Smooth muscle cell (in vitro differentiated cells): ENCODE data around the gene TXNDC2. TPM values are rescaled to one million over a fixed set of nuclear protein-coding genes. Genes with fewer than 3 reads are reported as not detected.

Experiments
- DNase-seq: peaks from one replicate; lab custom pipeline; 2025; ENCODE audit not compliant: unreplicated experiment; lab: John Stamatoyannopoulos, UW
- H2AFZ ChIP-seq: fragments of 200-600 bp; sonication (generic); 2 replicates; pipeline ENCODE4 v1.6.0; 2016; ENCODE audit warnings: antibody characterized with exemption, low read depth, mild to moderate bottlenecking
- H3F3A ChIP-seq: fragments of 200-600 bp; sonication (generic); 2 replicates; pipeline ENCODE4 v1.6.0; 2017; ENCODE audit warnings: antibody characterized with exemption, low read depth
- H3K27ac ChIP-seq: fragments of 200-600 bp; sonication (generic); 2 replicates; pipeline ENCODE4 v1.5.1; 2016; ENCODE audit warnings: low read depth, mild to moderate bottlenecking
- H3K27me3 ChIP-seq: fragments of 200-600 bp; sonication (generic); 2 replicates; pipeline ENCODE4 v1.6.1; 2016; ENCODE audit warnings: low read depth, mild to moderate bottlenecking
- H3K36me3 ChIP-seq: fragments of 200-600 bp; sonication (generic); 2 replicates; pipeline ENCODE4 v1.5.1; 2016; ENCODE audit warnings: low read depth
- H3K4me1 ChIP-seq: fragments of 200-600 bp; sonication (generic); 2 replicates; pipeline ENCODE4 v1.5.1; 2016; ENCODE audit warnings: low read depth
- H3K4me2 ChIP-seq: fragments of 200-600 bp; sonication (generic); 2 replicates; pipeline ENCODE4 v1.6.0; 2016; ENCODE audit warnings: mild to moderate bottlenecking
- H3K4me3 ChIP-seq: fragments of 200-600 bp; sonication (generic); 2 replicates; pipeline ENCODE4 v1.5.1; 2016; ENCODE audit warnings: mild to moderate bottlenecking
- H3K79me2 ChIP-seq: fragments of 200-600 bp; sonication (generic); 2 replicates; pipeline ENCODE4 v1.6.0; 2016; ENCODE audit warnings: low read depth, mild to moderate bottlenecking
- H3K9ac ChIP-seq: fragments of 200-600 bp; sonication (generic); 2 replicates; pipeline ENCODE4 v1.6.0; 2016; ENCODE audit warnings: low read depth
- H3K9me3 ChIP-seq: fragments of 200-600 bp; sonication (generic); replicated peaks from 2 replicates; pipeline ENCODE4 v1.5.1; 2016; ENCODE audit warnings: low read depth
- H4K20me1 ChIP-seq: fragments of 200-600 bp; sonication (generic); 2 replicates; pipeline ENCODE4 v1.6.0; 2016; ENCODE audit warnings: low read depth
- CTCF ChIP-seq: fragments of 200-600 bp; sonication (generic); IDR thresholded peaks from 2 replicates; pipeline ENCODE4 v1.5.1; 2017; ENCODE audit warnings: borderline replicate concordance, mild to moderate bottlenecking, antibody characterized with exemption; ENCODE audit not compliant: insufficient read depth, poor library complexity, severe bottlenecking
- WGBS: methylation state at CpG from one replicate; pipeline ENCODE4 v1.1.7; 2016; ENCODE audit warnings: low lambda C conversion rate; 5-methylcytosine and 5-hydroxymethylcytosine counted together
- polyA plus RNA-seq: library from polyadenylated mRNA; unstranded; fragments of >200 nt; fragmentation: Nextera tagmentation; extraction: Ambion mirVana; gene quantifications from 2 replicates; pipeline ENCODE4 v1.2.1, GENCODE V29; 2016
- total RNA-seq: library from RNA; depleted of rRNA; stranded (reverse); fragments of >200 nt; gene quantifications from 2 replicates; pipeline ENCODE4 v1.2.3, GENCODE V29; 2014

Gene TXNDC2
- total and polyA plus RNA-seq, 2 experiments from 2014 or later = 0.58 TPM; not detected in 1

- peaks cover 9% of the 10 kb centered on the region for H4K20me1 ChIP-seq
- H3K79me2 ChIP-seq = peaks cover 21% of the 10 kb centered on the region
- H3F3A ChIP-seq = peaks cover 16% of the 10 kb centered on the region
- DNase-seq = no peak
- 98% methylated on average over 5 of the region's 5 CpGs for WGBS
- no peak for TF ChIP-seq CTCF
- H3K27me3 ChIP-seq = no peaks in the 10 kb centered on the region
- H3K4me1 ChIP-seq = no peaks in the 10 kb centered on the region
- no peak overlapping the region for H2AFZ ChIP-seq
- H3K4me2 ChIP-seq = no peak overlapping the region
- H3K27ac ChIP-seq = no peak overlapping the region
- no peak overlapping the region for H3K4me3 ChIP-seq
- H3K36me3 ChIP-seq = peaks cover 3% of the 10 kb centered on the region
- no peak overlapping the region for H3K9ac ChIP-seq
- no peaks in the 10 kb centered on the region for H3K9me3 ChIP-seq
These were observed 27.1 kb upstream of the TXNDC2 start for GRCh38 chr18:9858642-9859041.

GRCh38 chr18:9859232-9859631 lies 26.5 kb upstream of the TXNDC2 start:
- H3K9ac ChIP-seq = no peak overlapping the region
- H3K36me3 ChIP-seq = peaks cover 3% of the 10 kb centered on the region
- no peak for DNase-seq
- H3F3A ChIP-seq = peaks cover 16% of the 10 kb centered on the region
- 94% methylated on average over 7 of the region's 7 CpGs for WGBS
- peaks cover 7% of the 10 kb centered on the region for H4K20me1 ChIP-seq
- H3K4me1 ChIP-seq = no peaks in the 10 kb centered on the region
- TF ChIP-seq CTCF = no peak
- H2AFZ ChIP-seq = no peak overlapping the region
- H3K4me3 ChIP-seq = no peak overlapping the region
- H3K4me2 ChIP-seq = no peak overlapping the region
- no peaks in the 10 kb centered on the region for H3K9me3 ChIP-seq
- H3K79me2 ChIP-seq = peaks cover 21% of the 10 kb centered on the region
- H3K27me3 ChIP-seq = no peaks in the 10 kb centered on the region
- no peak overlapping the region for H3K27ac ChIP-seq

GRCh38 chr18:9860682-9861081 lies 25.1 kb upstream of the TXNDC2 start:
- Histone ChIP-seq H3K4me1 (no peaks in the 10 kb centered on the region), H3K27ac (no peak overlapping the region), H3K9ac (no peak overlapping the region), H3K4me3 (no peak overlapping the region), H3K36me3 (peaks cover 3% of the 10 kb centered on the region), H4K20me1 (no peaks in the 10 kb centered on the region), H3K4me2 (no peak overlapping the region), H3K27me3 (no peaks in the 10 kb centered on the region), H3K79me2 (peaks cover 17% of the 10 kb centered on the region), H3K9me3 (no peaks in the 10 kb centered on the region), H3F3A (peaks cover 11% of the 10 kb centered on the region), H2AFZ (no peak overlapping the region)
- DNase-seq = no peak
- TF ChIP-seq CTCF = no peak
- WGBS = 52% methylated on average over 4 of the region's 4 CpGs

DNA sequence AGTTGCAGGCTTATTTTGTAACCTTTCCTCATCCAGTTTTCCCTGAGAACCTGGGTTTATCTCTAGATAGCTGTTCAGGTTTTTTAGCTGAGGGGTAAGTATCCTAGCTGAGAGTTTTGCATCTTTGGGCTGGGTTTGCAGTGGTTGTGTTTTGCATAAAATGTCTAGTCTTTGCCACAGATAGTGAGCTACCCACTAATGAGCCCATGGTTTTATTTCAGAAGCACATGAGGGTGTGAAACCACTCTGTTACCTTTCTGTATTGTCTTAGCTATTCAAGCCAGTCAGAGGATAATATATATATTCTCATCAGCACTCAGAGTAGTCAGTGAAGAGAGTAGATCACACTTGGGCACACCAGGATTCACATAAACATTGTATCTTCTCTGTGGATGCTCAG lies 24.6 kb upstream of the TXNDC2 start:
- no peaks in the 10 kb centered on the region for H3K4me1 ChIP-seq
- H3K27me3 ChIP-seq = no peaks in the 10 kb centered on the region
- H3K9ac ChIP-seq = no peak overlapping the region
- peaks cover 3% of the 10 kb centered on the region for H3K36me3 ChIP-seq
- no peak overlapping the region for H2AFZ ChIP-seq
- no peak overlapping the region for H3K4me2 ChIP-seq
- H3K9me3 ChIP-seq = no peaks in the 10 kb centered on the region
- H3K4me3 ChIP-seq = no peak overlapping the region
- no peak for TF ChIP-seq CTCF
- H4K20me1 ChIP-seq = no peaks in the 10 kb centered on the region
- peaks cover 11% of the 10 kb centered on the region for H3F3A ChIP-seq
- H3K79me2 ChIP-seq = peaks cover 13% of the 10 kb centered on the region
- no peak overlapping the region for H3K27ac ChIP-seq
- no peak for DNase-seq
